ENCODE results near the gene RHCG. TPM values are rescaled to one million over a fixed set of nuclear protein-coding genes. Genes with fewer than 3 reads are reported as not detected.

RHCG gene
- total and polyA plus RNA-seq, 8 donors = 2.2 to 3.1 (median 2.6) TPM; not detected in 2

DNA sequence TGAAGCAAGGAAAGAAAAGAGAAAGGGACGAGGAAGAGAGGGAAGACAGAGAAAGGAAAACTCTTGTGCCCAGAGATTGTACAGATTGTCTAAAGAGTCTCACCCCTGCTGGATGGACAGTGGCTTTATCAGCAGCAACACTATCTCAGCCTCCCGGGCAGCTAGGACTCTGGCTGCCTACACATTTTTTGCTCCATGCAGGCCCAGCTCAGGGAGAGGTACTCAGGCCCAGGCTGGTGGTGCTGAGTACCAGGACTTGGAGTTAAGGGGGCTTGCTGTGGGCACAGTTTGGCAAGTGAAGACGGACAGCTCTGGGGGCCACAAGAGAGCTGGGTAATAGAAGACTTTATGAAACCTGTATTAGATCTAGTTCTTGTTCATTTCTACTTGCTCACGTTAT is 19.1 kb upstream of the RHCG start:
- TF ChIP-seq, protein P1, sequence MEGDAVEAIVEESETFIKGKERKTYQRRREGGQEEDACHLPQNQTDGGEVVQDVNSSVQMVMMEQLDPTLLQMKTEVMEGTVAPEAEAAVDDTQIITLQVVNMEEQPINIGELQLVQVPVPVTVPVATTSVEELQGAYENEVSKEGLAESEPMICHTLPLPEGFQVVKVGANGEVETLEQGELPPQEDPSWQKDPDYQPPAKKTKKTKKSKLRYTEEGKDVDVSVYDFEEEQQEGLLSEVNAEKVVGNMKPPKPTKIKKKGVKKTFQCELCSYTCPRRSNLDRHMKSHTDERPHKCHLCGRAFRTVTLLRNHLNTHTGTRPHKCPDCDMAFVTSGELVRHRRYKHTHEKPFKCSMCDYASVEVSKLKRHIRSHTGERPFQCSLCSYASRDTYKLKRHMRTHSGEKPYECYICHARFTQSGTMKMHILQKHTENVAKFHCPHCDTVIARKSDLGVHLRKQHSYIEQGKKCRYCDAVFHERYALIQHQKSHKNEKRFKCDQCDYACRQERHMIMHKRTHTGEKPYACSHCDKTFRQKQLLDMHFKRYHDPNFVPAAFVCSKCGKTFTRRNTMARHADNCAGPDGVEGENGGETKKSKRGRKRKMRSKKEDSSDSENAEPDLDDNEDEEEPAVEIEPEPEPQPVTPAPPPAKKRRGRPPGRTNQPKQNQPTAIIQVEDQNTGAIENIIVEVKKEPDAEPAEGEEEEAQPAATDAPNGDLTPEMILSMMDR (IDR thresholded peaks at IDR 0.05) = no peak
- DNase-seq = no peak
- intact Hi-C loops (cut with DNase I) = no loop called here
- Histone ChIP-seq H3K27me3 (peaks cover 0 to 37% of the 10 kb centered on the region in 2 donors), H3K36me3 (no peaks in the 10 kb centered on the region), H3K4me3 (no peak overlapping the region), H3K4me1 (no peaks in the 10 kb centered on the region), H3K9me3 (no peaks in the 10 kb centered on the region), H3K27ac (no peak overlapping the region)
- no peak for ATAC-seq

DNA sequence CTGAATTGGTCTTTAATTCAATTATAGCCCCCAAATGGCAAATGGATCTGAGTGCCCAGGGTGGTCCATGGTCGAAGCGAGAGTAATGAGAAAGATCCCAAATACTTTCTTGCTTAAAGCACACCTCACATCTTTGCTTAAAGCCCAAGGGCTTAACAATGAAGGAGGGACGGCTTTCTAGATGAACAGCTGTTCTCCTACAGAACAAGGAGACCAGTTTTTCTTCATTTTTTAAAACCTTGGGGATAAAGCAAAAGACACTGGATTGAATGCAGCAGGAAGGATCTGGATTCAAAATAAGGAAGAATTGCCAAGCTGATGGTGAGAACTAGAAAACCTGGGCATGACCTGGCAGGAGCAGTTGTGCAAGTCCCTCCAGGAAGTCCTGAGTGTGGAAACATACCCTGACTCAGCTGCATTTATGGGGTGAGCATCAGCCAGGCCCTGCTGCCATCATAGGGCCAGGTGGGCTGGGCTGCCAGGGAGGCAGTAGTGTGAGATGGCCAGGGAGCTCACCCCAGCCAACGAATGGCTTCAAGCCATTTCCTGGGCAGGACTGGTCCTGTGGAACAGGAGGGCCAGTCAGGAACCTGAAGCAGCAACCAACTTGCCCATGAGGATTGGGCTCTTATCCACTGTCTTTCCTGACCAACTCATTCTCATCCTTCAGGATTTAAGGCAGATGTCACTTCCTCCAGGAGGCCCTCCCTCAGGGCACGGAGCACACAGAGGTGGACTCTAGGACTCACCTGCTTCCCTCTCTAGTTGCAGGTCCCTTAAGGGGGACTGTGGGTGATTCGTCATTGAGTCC is 18.4 kb upstream of the RHCG start:
- H3K27me3 ChIP-seq = peaks cover 0 to 37% of the 10 kb centered on the region in 2 donors
- no peaks in the 10 kb centered on the region for H3K9me3 ChIP-seq
- H3K36me3 ChIP-seq = no peaks in the 10 kb centered on the region
- no peaks in the 10 kb centered on the region for H3K4me1 ChIP-seq
- DNase-seq (no peak), ATAC-seq (no peak)
- H3K27ac ChIP-seq = no peak overlapping the region
- TF ChIP-seq, protein P1 (IDR thresholded peaks at IDR 0.05) = no peak
- H3K4me3 ChIP-seq = no peak overlapping the region
- intact Hi-C loops (cut with DNase I) = no loop called here

DNA sequence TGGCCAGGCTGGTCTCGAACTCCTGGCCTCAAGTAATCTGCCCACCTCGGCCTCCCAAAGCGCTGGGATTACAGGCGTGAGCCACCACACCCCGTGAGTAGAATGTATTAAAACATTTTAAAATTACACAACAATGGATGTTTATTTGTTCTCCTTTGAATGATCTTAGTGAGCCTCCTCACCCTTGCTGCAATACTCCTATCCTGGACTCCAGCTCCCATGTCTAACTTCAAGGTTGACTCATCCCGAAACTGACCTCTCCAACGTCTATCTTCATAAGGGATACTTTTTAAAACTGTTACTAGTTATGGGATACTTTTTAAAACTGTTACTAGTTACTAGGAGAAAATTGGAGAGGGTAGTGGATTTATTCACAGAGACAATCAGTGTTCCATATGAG is 17.8 kb upstream of the RHCG start:
- ATAC-seq (no peak), DNase-seq (no peak)
- Histone ChIP-seq H3K9me3 (no peaks in the 10 kb centered on the region), H3K27me3 (peaks cover 0 to 37% of the 10 kb centered on the region in 2 donors), H3K4me1 (no peaks in the 10 kb centered on the region), H3K4me3 (no peak overlapping the region), H3K27ac (no peak overlapping the region), H3K36me3 (no peaks in the 10 kb centered on the region)
- TF ChIP-seq, protein P1 (IDR thresholded peaks at IDR 0.05) = no peak
- intact Hi-C loops (cut with DNase I) = no loop called here

DNA sequence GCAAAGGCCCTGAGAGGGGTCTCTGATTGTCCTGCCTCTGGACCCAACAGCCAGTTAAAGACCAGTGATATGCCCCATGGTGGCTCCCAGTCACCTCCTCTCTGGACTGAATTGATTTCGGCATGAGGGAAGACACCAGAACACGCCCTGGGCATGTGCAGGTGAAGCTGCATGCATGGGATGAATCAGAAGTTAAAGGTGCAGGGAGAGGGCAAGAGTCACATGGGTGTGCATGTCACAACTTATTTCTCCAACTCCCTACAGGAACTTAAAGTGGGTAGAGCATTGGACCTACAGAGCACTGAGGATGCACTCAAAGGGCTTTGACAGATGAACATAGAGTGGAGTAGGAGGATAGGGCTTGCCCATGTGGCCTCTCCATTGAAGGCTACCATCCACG is 16.9 kb upstream of the RHCG start:
- H3K27ac ChIP-seq = no peak overlapping the region

DNA sequence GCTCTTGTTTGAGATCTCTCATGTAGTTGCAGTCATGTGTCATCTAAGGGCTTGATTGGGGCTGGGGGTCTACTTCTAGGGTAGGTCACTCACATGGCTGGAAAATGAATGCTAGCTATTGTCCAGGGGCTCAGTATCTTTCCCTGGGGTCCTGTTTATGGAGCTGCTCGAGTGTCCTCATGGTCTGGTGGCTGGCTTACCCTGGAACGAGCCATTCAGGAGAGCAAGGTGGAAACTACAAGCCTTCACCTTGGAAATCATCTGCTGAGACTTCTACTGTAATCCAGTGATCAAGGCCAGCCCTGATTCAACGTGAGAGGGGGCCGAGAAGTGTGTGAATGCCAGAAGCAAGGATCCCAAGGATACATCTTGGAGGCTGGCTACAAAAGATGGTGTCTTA is 16.2 kb upstream of the RHCG start:
- DNase-seq (no peak), ATAC-seq (no peak)
- no peak overlapping the region for H3K27ac ChIP-seq
- H3K27me3 ChIP-seq = peaks cover 0 to 37% of the 10 kb centered on the region in 2 donors
- no peaks in the 10 kb centered on the region for H3K9me3 ChIP-seq
- H3K4me1 ChIP-seq = no peaks in the 10 kb centered on the region
- H3K4me3 ChIP-seq = no peak overlapping the region
- intact Hi-C loops (cut with DNase I) = no loop called here
- TF ChIP-seq, protein P1 (IDR thresholded peaks at IDR 0.05) = no peak
- H3K36me3 ChIP-seq = no peaks in the 10 kb centered on the region

More for the DNA sequence above, 16.9 kb upstream of the RHCG start:
- DNase-seq (no peak), ATAC-seq (no peak)
- H3K36me3 ChIP-seq = no peaks in the 10 kb centered on the region
- H3K9me3 ChIP-seq = no peaks in the 10 kb centered on the region
- H3K4me3 ChIP-seq = no peak overlapping the region
- H3K27me3 ChIP-seq = peaks cover 0 to 37% of the 10 kb centered on the region in 2 donors
- intact Hi-C loops (cut with DNase I) = no loop called here
- TF ChIP-seq, protein P1 (IDR thresholded peaks at IDR 0.05) = no peak
- H3K4me1 ChIP-seq = no peaks in the 10 kb centered on the region

Measured in left lung (tissue), 10 donors.